ENCODE data around the gene HFE. TPM values are rescaled to one million over a fixed set of nuclear protein-coding genes. Genes with fewer than 3 reads are reported as not detected.

The HFE gene
- 10.1 TPM for polyA plus RNA-seq (2013, experiment 1 of 2)
- 9.2 TPM for polyA plus RNA-seq (2013, experiment 2 of 2)

- peaks cover 6 to 8% of the 10 kb centered on the region in 2 experiments for H3K36me3 ChIP-seq (ENCODE audit: control insufficient read depth in 1 of 2, insufficient read depth in 2 of 2, low read depth in 1 of 2, low read length in 2 of 2)
- DNase-seq, result peak; percentile 77
- peak within 1 kb of the TSS; percentile 79 for H2BK5ac ChIP-seq (ENCODE audit: low read depth, low read length, poor library complexity, severe bottlenecking)
- peak within 1 kb of the TSS; percentile 90 for H2AFZ ChIP-seq (ENCODE audit: low read depth, low read length)
- peak within 1 kb of the TSS; percentile 71 to 87 for H3K18ac ChIP-seq (ENCODE audit: low read depth in 1 of 2, low read length in 2 of 2)
- peak within 1 kb of the TSS; percentile 64 to 84 for H3K4me3 ChIP-seq (ENCODE audit: insufficient read depth in 1 of 2, low read depth in 1 of 2, low read length in 2 of 2)
- WGBS, result 11% methylated on average over 38 of the region's 41 CpGs
- peak within 1 kb of the TSS; percentile 17 for H2BK15ac ChIP-seq (ENCODE audit: low read depth, poor library complexity, severe bottlenecking)
- H3K27ac ChIP-seq (ENCODE audit: low read length, poor library complexity, severe bottlenecking), result peak within 1 kb of the TSS; percentile 95
- H2AK5ac ChIP-seq (ENCODE audit: low read length, severe bottlenecking), result peak within 1 kb of the TSS; percentile 75
- peak within 1 kb of the TSS; percentile 54 for H4K91ac ChIP-seq (ENCODE audit: low read length)
- H3K9me3 ChIP-seq (ENCODE audit: control insufficient read depth, low read length), result no peaks in the 10 kb centered on the region
- peak within 1 kb of the TSS; percentile 60 for H3K4me2 ChIP-seq (ENCODE audit: low read length, poor library complexity, severe bottlenecking)
- peak within 1 kb of the TSS; percentile 51 to 95 for H3K4ac ChIP-seq (ENCODE audit: low read depth in 1 of 2, low read length in 2 of 2)
- peak within 1 kb of the TSS; percentile 83 for H2BK120ac ChIP-seq (ENCODE audit: low read depth, low read length)
- H3K9ac ChIP-seq (ENCODE audit: low read length), result peak within 1 kb of the TSS; percentile 87
- H3K4me1 ChIP-seq (ENCODE audit: control insufficient read depth, insufficient read depth, low read depth, low read length), result peaks cover 2% of the 10 kb centered on the region
- peaks cover 18% of the 10 kb centered on the region for H3K79me1 ChIP-seq (replicated peaks; ENCODE audit: low read length, poor library complexity, severe bottlenecking)
- H3K14ac ChIP-seq (ENCODE audit: low read length in 2 of 2), result peak within 1 kb of the TSS in 1 of 2 experiments; percentile 90
- H2BK12ac ChIP-seq (ENCODE audit: low read length in 2 of 2), result peak within 1 kb of the TSS; percentile 22 to 73
- no peaks in the 10 kb centered on the region for H3K27me3 ChIP-seq (ENCODE audit: control insufficient read depth in 1 of 2, insufficient read depth in 1 of 2, low read length in 2 of 2)
- peak within 1 kb of the TSS; percentile 95 for H4K8ac ChIP-seq (ENCODE audit: low read length)
- H3K23ac ChIP-seq (ENCODE audit: low read length in 2 of 2), result no peak within 1 kb of the TSS
These were observed at the start of gene HFE for GRCh38 chr6:26087284-26088115. TSS of gene HFE (plus strand) at chr6:26087429. CDS start at chr6:26087441, 12 bp downstream.

GRCh38 chr6:26041946-26042345, 45.3 kb upstream of the HFE start:
- Histone ChIP-seq H3K4me2 (ENCODE audit: low read length, poor library complexity, severe bottlenecking) (no peak overlapping the region), H3K14ac (ENCODE audit: low read length in 2 of 2) (no peak overlapping the region), H2AFZ (ENCODE audit: low read depth, low read length) (no peak overlapping the region), H3K27me3 (ENCODE audit: control insufficient read depth in 1 of 2, insufficient read depth in 1 of 2, low read length in 2 of 2) (no peaks in the 10 kb centered on the region), H3K18ac (ENCODE audit: low read depth in 1 of 2, low read length in 2 of 2) (no peak overlapping the region), H2BK15ac (ENCODE audit: low read depth, poor library complexity, severe bottlenecking) (no peak overlapping the region), H2BK12ac (ENCODE audit: low read length in 2 of 2) (no peak overlapping the region), H2BK120ac (ENCODE audit: low read depth, low read length) (no peak overlapping the region), H3K79me1 (replicated peaks; ENCODE audit: low read length, poor library complexity, severe bottlenecking) (no peaks in the 10 kb centered on the region), H3K4ac (ENCODE audit: low read depth in 1 of 2, low read length in 2 of 2) (no peak overlapping the region), H3K9ac (ENCODE audit: low read length) (peak overlapping the region; percentile 76), H4K8ac (ENCODE audit: low read length) (no peak overlapping the region), H3K23ac (ENCODE audit: low read length in 2 of 2) (no peak overlapping the region), H2BK5ac (ENCODE audit: low read depth, low read length, poor library complexity, severe bottlenecking) (no peak overlapping the region), H3K4me1 (ENCODE audit: control insufficient read depth, insufficient read depth, low read depth, low read length) (no peaks in the 10 kb centered on the region), H4K91ac (ENCODE audit: low read length) (no peak overlapping the region), H3K36me3 (ENCODE audit: control insufficient read depth in 1 of 2, insufficient read depth in 2 of 2, low read depth in 1 of 2, low read length in 2 of 2) (no peaks in the 10 kb centered on the region), H3K4me3 (ENCODE audit: insufficient read depth in 1 of 2, low read depth in 1 of 2, low read length in 2 of 2) (no peak overlapping the region), H3K9me3 (ENCODE audit: control insufficient read depth, low read length) (no peaks in the 10 kb centered on the region), H3K27ac (ENCODE audit: low read length, poor library complexity, severe bottlenecking) (no peak overlapping the region), H2AK5ac (ENCODE audit: low read length, severe bottlenecking) (no peak overlapping the region)
- WGBS, result no CpG with 5 or more reads among the region's 1 CpG
- no peak for DNase-seq

- DNase-seq, result no peak
- Histone ChIP-seq H4K8ac (ENCODE audit: low read length) (no peak overlapping the region), H3K9me3 (ENCODE audit: control insufficient read depth, low read length) (no peaks in the 10 kb centered on the region), H3K14ac (ENCODE audit: low read length in 2 of 2) (no peak overlapping the region), H3K36me3 (ENCODE audit: control insufficient read depth in 1 of 2, insufficient read depth in 2 of 2, low read depth in 1 of 2, low read length in 2 of 2) (no peaks in the 10 kb centered on the region), H3K23ac (ENCODE audit: low read length in 2 of 2) (no peak overlapping the region), H3K4ac (ENCODE audit: low read depth in 1 of 2, low read length in 2 of 2) (no peak overlapping the region), H2AK5ac (ENCODE audit: low read length, severe bottlenecking) (no peak overlapping the region), H3K4me2 (ENCODE audit: low read length, poor library complexity, severe bottlenecking) (no peak overlapping the region), H3K4me3 (ENCODE audit: insufficient read depth in 1 of 2, low read depth in 1 of 2, low read length in 2 of 2) (peak overlapping the region in 1 of 2 experiments; percentile 82), H2BK15ac (ENCODE audit: low read depth, poor library complexity, severe bottlenecking) (no peak overlapping the region), H3K27me3 (ENCODE audit: control insufficient read depth in 1 of 2, insufficient read depth in 1 of 2, low read length in 2 of 2) (no peaks in the 10 kb centered on the region), H2BK5ac (ENCODE audit: low read depth, low read length, poor library complexity, severe bottlenecking) (no peak overlapping the region), H3K79me1 (replicated peaks; ENCODE audit: low read length, poor library complexity, severe bottlenecking) (no peaks in the 10 kb centered on the region), H3K4me1 (ENCODE audit: control insufficient read depth, insufficient read depth, low read depth, low read length) (no peaks in the 10 kb centered on the region), H2BK120ac (ENCODE audit: low read depth, low read length) (no peak overlapping the region), H2AFZ (ENCODE audit: low read depth, low read length) (no peak overlapping the region), H4K91ac (ENCODE audit: low read length) (no peak overlapping the region), H3K9ac (ENCODE audit: low read length) (peak overlapping the region; percentile 87), H2BK12ac (ENCODE audit: low read length in 2 of 2) (no peak overlapping the region), H3K27ac (ENCODE audit: low read length, poor library complexity, severe bottlenecking) (no peak overlapping the region), H3K18ac (ENCODE audit: low read depth in 1 of 2, low read length in 2 of 2) (no peak overlapping the region)
- WGBS, result over 99% methylated on average over 29 of the region's 32 CpGs
These were observed 43.7 kb upstream of the HFE start for GRCh38 chr6:26043384-26044139.
